Pulmonary artery endothelial cell (primary cell): ENCODE measurements around the gene ARVCF. TPM values are rescaled to one million over a fixed set of nuclear protein-coding genes. Genes with fewer than 3 reads are reported as not detected.

Source experiments
- DNase-seq: peaks from one replicate; pipeline ENCODE4 v3.0.0-alpha.2; 2011; ENCODE audit warnings: low read depth, low spot score
- total RNA-seq: library from RNA; depleted of rRNA; stranded (reverse); fragments of >200 nt; gene quantifications from 2 replicates; pipeline ENCODE4 v1.2.3, GENCODE V29; 2014

The ARVCF gene
- total RNA-seq, 1 donor from 2014 or later: 52.8 TPM

DNA sequence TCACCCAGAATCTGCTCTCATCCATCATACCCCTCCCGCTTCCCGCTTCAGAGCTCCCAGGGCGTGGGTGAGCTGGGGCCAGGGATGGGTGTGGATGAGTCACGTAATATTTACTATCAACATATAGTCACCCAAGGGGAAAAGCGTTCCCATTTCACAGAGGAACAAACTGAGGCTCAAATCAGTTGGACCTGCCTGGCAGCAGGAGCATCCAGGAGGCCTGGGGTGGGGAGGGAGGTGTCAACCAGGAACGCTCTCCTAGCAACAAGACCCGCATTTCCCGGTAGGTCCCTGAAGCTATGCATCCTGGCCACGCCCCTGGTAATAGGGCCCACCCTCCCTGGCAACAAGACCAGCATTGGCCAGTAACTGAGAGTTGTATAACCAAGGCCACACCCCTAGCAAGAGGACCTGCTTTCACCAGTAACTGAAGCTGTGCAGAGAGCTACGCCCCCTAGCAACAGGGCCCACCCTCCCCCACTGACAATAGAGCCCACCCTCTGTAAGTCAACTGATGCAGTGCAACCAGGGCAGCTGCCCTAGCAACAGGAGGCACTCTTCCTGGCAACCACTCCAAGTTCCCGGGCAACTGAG, 42.3 kb downstream of the ARVCF start:
- peak; percentile 68 for DNase-seq

- DNase-seq: no peak
Observed at GRCh38 chr22:19973551-19974267, 42.9 kb downstream of the ARVCF start.

- no peak for DNase-seq
Observed at GRCh38 chr22:19972652-19973550, 43.7 kb downstream of the ARVCF start.

DNA sequence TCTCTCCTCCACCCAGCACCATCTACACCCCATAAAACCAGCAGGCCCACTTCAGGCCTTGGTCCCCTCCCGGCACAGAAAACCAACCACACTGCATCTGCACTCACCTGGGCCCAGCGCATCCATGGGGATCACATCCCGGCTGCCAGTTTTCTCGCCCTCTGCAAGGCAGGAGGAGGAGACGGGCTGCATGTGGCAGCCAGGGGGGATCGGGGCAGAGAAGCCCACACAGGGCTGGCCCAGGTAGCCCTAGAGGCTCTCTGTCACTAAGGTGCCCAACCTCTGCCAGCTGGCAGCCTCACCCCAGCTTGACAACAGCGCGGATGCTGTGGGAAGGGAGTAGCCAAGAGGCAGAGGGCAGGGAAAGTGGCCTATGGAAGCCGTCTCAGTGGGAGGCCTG, 44.4 kb downstream of the ARVCF start:
- DNase-seq: no peak

- no peak for DNase-seq
Observed at GRCh38 chr22:19971276-19972124, 45.1 kb downstream of the ARVCF start.

- DNase-seq: no peak
Observed at GRCh38 chr22:19970479-19971275, 45.9 kb downstream of the ARVCF start.

DNA sequence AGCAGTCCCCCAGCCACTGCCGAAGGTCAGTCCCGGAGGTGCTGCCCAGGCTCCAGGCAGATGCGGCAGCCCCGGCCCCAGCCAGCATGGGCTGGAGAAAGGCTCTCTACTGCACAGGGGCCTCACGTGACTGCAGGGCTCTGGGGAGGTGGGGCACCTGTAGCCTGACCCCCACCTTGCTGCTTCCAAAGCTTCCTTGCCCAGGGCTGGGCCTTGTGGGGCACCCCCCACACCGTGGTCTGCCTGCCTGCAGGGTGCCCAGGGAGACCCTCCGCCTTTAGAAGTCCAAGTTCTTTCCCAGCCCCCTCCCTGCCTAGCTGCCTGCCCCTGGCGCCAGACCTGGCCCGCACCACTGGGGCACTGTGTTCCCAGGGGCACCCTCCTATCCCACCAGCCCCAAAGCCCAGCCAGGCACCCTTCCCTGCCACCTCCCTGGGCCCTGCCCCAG, 46.6 kb downstream of the ARVCF start:
- no peak for DNase-seq

DNA sequence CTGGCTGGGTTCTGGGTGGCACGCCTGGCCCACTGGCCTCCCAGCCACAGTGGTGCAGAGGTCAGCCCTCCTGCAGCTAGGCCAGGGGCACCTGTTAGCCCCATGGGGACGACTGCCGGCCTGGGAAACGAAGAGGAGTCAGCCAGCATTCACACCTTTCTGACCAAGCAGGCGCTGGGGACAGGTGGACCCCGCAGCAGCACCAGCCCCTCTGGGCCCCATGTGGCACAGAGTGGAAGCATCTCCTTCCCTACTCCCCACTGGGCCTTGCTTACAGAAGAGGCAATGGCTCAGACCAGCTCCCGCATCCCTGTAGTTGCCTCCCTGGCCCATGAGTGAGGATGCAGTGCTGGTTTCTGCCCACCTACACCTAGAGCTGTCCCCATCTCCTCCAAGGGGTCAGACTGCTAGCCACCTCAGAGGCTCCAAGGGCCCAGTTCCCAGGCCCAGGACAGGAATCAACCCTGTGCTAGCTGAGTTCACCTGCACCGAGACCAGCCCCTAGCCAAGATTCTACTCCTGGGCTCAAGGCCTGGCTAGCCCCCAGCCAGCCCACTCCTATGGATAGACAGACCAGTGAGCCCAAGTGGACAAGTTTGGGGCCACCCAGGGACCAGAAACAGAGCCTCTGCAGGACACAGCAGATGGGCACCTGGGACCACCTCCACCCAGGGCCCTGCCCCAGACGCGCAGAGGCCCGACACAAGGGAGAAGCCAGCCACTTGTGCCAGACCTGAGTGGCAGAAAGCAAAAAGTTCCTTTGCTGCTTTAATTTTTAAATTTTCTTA, 47.3 kb downstream of the ARVCF start:
- DNase-seq: no peak

DNA sequence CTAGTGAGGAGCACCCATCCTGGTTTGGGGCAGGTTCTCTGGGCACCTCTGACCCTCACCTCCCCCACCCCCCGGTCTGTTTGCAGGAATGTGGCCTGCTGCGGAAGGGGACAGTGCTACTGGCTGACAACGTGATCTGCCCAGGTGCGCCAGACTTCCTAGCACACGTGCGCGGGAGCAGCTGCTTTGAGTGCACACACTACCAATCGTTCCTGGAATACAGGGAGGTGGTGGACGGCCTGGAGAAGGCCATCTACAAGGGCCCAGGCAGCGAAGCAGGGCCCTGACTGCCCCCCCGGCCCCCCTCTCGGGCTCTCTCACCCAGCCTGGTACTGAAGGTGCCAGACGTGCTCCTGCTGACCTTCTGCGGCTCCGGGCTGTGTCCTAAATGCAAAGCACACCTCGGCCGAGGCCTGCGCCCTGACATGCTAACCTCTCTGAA, 48.2 kb downstream of the ARVCF start:
- no peak for DNase-seq

GRCh38 chr22:19967850-19968449, 48.7 kb downstream of the ARVCF start:
- DNase-seq: no peak

GRCh38 chr22:19966908-19967750, 49.5 kb downstream of the ARVCF start:
- no peak for DNase-seq

DNA sequence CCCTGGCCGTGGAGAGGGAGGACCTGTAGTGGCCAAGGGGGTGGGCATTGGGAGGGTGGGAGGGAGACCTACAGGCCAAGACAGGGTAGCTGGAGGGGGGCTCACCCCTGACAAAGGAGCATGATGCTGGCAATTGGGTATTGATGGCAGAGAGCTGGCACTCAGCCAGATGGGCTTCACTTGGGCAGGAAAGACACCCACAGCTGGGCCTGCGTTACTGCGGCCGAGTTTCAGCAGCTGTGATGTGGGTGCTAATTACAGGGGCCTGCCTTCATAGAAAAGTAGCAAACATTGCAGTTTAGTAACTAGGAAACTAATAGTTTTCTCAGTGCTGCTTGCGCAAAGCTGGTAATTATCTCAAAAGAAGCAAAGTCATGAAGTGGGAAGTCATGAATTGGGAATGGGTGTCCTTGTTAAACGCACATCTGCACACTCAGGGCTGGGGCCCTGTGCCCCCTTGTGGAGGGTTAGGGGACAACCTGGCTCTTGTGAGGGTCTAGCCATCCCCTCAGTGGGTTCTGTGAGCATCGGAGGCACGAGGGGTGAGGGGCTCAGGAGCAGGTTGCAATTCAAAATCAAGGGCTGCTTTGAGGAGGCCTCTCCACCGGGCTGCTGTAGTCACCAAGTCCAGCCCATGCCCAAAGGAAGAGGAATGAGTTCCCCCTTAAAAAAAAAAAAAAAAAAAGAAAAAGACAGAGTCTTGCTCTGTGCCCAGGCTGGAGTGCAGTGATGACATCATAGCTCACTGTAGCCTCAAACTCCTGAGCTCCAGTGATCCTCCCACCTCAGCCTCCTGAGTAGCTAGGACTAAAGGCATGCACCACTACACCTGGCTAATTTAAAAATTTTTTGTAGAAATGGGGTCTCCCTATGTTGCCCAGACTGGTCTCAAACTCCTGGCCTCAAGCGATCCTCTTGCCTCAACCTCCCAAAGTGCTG, 50.6 kb downstream of the ARVCF start:
- no peak for DNase-seq

GRCh38 chr22:19964701-19965386, 51.8 kb downstream of the ARVCF start:
- no peak for DNase-seq

- no peak for DNase-seq
Observed at GRCh38 chr22:19963863-19964642, 52.6 kb downstream of the ARVCF start.

DNA sequence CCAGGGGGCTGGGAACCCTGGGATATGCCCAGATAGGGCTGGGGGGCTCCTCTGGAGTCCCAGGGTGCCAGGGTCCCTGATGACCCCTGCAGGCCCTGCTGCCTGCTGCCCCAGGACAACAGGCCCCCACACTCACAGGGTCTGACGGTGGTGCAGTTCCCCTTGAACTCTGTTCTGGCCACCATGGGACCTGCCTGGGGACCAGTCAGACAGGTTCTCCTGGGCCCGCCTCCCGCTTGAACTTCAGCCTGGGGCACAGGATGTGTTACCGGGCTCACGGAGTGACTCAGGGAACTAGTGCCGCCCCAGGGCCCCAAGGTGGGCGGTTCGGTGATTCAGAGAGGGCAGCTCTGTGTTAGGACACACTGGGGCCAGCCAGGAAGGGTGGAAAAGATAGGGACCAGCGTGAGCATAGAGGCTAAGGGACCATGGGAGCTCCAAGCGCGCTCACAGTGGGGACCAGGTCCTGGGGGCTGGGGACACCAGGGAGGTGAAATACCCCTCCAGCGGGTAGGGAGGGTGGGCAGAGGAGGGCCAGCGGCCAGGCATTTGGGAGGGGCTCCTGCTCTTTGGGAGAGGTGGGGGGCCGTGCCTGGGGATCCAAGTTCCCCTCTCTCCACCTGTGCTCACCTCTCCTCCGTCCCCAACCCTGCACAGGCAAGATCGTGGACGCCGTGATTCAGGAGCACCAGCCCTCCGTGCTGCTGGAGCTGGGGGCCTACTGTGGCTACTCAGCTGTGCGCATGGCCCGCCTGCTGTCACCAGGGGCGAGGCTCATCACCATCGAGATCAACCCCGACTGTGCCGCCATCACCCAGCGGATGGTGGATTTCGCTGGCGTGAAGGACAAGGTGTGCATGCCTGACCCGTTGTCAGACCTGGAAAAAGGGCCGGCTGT, 53.5 kb downstream of the ARVCF start:
- DNase-seq: no peak
